AG10803 (cell line): ENCODE measurements around the gene IL22RA1.

Experiments used
- DNase-seq: peaks from one replicate; pipeline ENCODE4 v3.0.0; 2010; ENCODE audit warnings: low read depth
- H3K4me3 ChIP-seq: 2 replicates; pipeline ENCODE4 v1.5.1; 2011; ENCODE audit warnings: mild to moderate bottlenecking, low read length, control low read depth
- CTCF ChIP-seq: conservative IDR thresholded peaks from 2 replicates; pipeline ENCODE4 v1.5.1; 2011; ENCODE audit warnings: mild to moderate bottlenecking, low read length, control low read depth, inconsistent platforms

Gene IL22RA1

DNA sequence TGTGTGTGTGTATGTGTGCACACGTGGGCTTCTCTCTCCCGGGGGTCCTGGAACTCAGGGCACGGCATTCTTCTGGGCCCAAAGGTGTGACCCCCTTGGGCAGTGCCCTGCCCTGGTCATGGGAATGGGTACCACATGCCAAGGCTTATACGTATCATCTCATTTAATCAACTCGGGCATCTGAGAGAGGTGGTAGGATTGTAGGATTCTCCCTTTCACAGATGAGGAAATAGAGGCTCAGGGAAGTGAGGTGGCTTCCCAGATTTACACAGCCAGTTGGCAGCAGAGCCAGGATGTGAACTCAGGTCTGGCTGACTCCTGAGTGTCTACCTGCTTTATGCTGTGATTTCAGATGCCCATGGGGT lies 46.2 kb downstream of the IL22RA1 start:
- no peak overlapping the region for H3K4me3 ChIP-seq
- no peak for DNase-seq
- no peak for TF ChIP-seq CTCF

DNA sequence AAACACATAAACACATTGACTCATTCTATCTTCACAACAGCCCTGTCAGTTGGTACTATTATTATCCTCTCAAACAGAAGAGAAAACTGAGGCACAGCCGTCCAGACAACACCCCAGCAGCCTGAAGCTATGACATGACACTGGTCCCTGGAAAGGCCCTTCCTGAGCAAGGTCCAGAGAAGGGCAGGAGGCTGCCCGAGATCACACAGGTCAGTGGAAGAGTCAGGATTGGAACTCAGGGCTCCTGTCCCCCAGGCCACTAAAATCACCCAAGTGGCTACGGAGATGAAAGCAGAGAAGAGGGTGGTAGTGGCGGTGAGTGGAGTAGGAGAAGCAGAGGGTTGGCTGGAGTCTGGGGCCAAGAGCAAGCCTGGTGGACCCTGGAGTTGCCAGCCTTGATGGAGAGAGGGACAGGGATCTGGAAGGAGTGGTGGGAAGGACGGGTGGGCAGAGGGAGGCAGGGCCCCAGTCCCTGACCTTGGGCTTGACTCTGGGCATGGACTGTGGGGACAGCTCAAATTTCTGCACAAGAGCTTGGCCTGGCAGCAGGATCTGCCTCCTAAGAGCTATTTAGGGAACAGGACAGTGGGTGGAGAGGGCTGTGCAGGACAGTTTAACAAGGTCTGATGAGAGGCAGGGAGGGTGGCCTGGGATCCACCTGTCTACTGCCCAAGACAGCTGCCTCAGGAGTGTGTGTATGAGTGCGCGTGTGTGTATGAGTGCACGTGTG lies 46.8 kb downstream of the IL22RA1 start:
- no peak overlapping the region for H3K4me3 ChIP-seq
- DNase-seq: no peak

DNA sequence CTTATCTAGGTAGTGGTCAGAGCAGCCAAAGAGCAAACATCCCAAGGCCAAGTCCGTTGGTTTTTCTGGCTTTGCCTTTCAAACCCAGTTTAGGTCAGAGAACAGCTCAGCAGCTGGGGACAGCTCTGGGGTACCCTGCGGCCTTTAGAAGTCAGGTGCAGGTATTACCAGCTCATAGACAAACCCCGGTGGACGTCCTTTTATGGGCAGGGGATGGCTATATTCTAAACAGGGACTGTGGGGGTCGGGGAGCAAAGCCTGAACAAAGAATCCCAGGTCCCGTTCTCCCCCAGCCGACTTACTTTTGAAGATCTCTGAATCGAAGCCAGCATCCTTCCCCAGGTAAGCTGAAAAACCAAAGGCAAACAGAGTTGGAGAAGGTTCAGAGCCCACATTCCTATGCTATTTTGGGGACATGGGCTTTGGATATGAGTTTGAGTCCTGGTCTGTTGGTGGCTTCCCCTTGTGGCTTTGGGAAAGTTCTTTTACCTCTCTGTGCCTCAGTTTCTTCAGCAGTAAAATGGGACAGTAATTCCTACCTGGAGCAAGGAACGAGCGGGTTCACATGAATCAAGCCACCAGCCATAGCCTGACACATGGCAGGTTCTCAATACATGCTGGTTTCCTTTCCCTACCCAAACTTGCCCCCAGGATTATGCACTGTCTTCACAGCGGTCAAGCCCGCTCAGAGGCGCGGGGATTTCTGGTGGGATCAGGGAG lies 47.6 kb downstream of the IL22RA1 start:
- TF ChIP-seq CTCF: no peak

More for the DNA sequence above, 46.8 kb downstream of the IL22RA1 start:
- no peak for TF ChIP-seq CTCF

DNA sequence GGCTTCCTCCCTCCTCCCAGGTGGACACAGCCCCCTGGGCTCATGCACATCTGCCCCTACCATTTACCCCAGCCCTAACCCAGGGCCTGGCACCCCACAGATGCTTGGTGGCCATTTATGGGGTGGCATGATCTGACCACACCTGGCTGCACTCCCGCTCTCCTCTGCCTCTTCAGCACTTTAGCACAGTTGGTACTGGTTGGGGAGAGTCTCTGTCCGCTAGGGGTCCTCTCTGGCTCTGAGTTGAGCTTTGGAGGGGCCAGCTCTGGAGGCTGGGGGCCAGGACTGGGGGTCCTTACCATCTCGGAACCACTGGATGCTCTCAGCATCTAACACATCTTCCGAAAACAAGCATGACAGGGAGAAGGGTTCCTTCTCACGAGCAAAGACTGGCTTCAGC lies 48.4 kb downstream of the IL22RA1 start:
- no peak overlapping the region for H3K4me3 ChIP-seq
- no peak for DNase-seq
- no peak for TF ChIP-seq CTCF

More for the DNA sequence above, 47.6 kb downstream of the IL22RA1 start:
- no peak overlapping the region for H3K4me3 ChIP-seq
- DNase-seq: no peak

GRCh38 chr1:24093732-24094131 lies 49.2 kb downstream of the IL22RA1 start:
- no peak for TF ChIP-seq CTCF
- no peak overlapping the region for H3K4me3 ChIP-seq
- no peak for DNase-seq

- TF ChIP-seq CTCF: no peak
- DNase-seq: no peak
- H3K4me3 ChIP-seq: no peak overlapping the region
Measured at GRCh38 chr1:24092979-24093378, 50.0 kb downstream of the IL22RA1 start.

DNA sequence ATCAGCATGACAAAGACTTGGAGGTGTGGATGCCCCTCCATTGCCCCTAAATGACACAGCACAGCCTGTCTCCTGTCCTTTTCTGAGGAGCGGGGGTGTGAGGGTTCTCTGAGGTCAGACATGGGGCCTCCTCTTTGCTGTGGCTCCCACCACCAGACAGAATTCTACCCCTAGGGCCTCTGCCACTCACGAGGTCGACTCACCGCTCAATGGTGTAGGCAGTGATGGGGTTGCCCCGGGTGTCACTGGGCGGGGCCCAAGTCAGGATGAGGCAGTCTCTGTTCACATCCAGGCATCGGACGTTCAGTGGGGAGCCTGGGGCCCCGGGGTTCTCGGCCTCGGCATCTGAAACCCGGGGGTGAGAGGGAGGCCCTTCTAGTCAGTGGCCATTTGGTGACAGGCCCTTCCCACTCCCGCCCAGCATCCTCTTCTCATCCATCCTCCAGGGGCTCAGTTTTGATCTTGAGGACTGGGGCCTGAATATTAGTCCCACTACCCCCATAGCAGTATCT lies 50.9 kb downstream of the IL22RA1 start:
- no peak for DNase-seq
- H3K4me3 ChIP-seq: no peak overlapping the region
- no peak for TF ChIP-seq CTCF
